ENCODE data around the gene NTM.

DNA sequence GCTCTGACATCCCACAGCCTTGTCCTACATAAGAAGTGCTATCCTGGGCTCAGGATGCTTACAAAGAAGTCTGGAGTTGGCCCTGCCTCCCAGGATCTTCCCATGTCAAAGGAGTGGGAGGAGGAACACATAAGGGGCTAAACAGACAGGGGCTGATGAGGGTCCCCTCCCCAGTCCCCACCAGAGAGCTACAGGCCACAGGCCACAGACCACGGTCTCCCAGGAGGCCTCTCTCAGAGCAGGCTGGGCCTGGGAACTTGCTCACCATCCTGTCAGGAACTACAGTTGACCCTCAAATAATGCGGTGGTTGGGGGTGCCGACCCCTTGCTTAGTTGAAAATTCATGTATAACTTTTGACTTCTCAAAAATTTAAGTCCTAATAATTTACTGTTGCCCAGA lies 315.5 kb downstream of the NTM start:
- TF ChIP-seq, protein P1, sequence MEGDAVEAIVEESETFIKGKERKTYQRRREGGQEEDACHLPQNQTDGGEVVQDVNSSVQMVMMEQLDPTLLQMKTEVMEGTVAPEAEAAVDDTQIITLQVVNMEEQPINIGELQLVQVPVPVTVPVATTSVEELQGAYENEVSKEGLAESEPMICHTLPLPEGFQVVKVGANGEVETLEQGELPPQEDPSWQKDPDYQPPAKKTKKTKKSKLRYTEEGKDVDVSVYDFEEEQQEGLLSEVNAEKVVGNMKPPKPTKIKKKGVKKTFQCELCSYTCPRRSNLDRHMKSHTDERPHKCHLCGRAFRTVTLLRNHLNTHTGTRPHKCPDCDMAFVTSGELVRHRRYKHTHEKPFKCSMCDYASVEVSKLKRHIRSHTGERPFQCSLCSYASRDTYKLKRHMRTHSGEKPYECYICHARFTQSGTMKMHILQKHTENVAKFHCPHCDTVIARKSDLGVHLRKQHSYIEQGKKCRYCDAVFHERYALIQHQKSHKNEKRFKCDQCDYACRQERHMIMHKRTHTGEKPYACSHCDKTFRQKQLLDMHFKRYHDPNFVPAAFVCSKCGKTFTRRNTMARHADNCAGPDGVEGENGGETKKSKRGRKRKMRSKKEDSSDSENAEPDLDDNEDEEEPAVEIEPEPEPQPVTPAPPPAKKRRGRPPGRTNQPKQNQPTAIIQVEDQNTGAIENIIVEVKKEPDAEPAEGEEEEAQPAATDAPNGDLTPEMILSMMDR (IDR thresholded peaks at IDR 0.05; ENCODE audit: insufficient read depth, low read length) = no peak
- TF ChIP-seq POLR2AphosphoS5 (IDR thresholded peaks at IDR 0.05; ENCODE audit: low read depth) = no peak
- TF ChIP-seq, protein P2, sequence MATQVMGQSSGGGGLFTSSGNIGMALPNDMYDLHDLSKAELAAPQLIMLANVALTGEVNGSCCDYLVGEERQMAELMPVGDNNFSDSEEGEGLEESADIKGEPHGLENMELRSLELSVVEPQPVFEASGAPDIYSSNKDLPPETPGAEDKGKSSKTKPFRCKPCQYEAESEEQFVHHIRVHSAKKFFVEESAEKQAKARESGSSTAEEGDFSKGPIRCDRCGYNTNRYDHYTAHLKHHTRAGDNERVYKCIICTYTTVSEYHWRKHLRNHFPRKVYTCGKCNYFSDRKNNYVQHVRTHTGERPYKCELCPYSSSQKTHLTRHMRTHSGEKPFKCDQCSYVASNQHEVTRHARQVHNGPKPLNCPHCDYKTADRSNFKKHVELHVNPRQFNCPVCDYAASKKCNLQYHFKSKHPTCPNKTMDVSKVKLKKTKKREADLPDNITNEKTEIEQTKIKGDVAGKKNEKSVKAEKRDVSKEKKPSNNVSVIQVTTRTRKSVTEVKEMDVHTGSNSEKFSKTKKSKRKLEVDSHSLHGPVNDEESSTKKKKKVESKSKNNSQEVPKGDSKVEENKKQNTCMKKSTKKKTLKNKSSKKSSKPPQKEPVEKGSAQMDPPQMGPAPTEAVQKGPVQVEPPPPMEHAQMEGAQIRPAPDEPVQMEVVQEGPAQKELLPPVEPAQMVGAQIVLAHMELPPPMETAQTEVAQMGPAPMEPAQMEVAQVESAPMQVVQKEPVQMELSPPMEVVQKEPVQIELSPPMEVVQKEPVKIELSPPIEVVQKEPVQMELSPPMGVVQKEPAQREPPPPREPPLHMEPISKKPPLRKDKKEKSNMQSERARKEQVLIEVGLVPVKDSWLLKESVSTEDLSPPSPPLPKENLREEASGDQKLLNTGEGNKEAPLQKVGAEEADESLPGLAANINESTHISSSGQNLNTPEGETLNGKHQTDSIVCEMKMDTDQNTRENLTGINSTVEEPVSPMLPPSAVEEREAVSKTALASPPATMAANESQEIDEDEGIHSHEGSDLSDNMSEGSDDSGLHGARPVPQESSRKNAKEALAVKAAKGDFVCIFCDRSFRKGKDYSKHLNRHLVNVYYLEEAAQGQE (IDR thresholded peaks at IDR 0.05; ENCODE audit: insufficient replicate concordance, low read depth) = no peak
- TF ChIP-seq GABPA (IDR thresholded peaks at IDR 0.05; ENCODE audit: low read depth) = no peak
